Body of pancreas (tissue), 4 donors: Measurements from ENCODE around the gene MINK1.

ENCODE experiments used
- CTCF ChIP-seq, 7 experiments: fragments of 450-650 bp in 4 of 7; fragments of 200-600 bp in 3 of 7; sonication (generic) in 3 of 7; IDR thresholded peaks; one replicate each; pipeline ENCODE4 v1.5.1; 2016 to 2019; ENCODE audit warnings: antibody characterized with exemption in 7 of 7
- POLR2A ChIP-seq, 3 donors: fragments of 450-650 bp; IDR thresholded peaks; one replicate each; pipeline ENCODE4 v1.6.1; 2016; ENCODE audit warnings: antibody characterized with exemption in 3 of 3, mild to moderate bottlenecking in 2 of 3

GRCh38 chr17:4896332-4897197, 63.4 kb downstream of the MINK1 start:
- TF ChIP-seq POLR2A (IDR thresholded peaks at IDR 0.05) (no peak), CTCF (IDR thresholded peaks at IDR 0.05) (no peak)
